ENCODE data around the gene ADNP2.

DNA sequence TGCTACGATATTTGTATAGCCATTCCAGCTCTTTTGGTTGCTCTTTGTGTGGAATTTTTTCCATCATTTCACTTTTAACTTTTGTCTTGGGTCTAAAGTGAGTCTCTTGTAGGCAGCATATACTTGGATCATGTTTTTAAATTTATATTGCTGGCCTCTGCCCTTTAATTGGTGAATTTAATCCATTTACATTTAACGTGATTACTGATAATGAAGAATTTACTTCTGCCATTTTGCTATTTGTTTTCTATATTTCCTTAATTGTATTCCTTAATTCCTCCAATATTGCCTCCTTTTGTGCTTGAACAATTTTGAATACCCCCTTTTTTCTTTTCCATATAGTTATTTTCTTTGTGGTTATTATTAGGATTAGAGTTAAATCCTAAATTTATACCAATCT is 21.0 kb upstream of the ADNP2 start:
- TF ChIP-seq CTCF (conservative IDR thresholded peaks at IDR 0.05; ENCODE audit: low read depth in 2 of 2) (no peak), POLR2AphosphoS5 (IDR thresholded peaks at IDR 0.05; ENCODE audit: low read depth) (no peak), EZH2 (IDR thresholded peaks at IDR 0.05; ENCODE audit: low read depth, unreplicated experiment) (no peak), CREB1 (CRISPR knock-in tag; IDR thresholded peaks at IDR 0.05; ENCODE audit: low read depth) (no peak), EZH2phosphoT487 (IDR thresholded peaks at IDR 0.05; ENCODE audit: unreplicated experiment) (no peak), JUNB (IDR thresholded peaks at IDR 0.05; ENCODE audit: unreplicated experiment) (no peak), NANOG (IDR thresholded peaks at IDR 0.05; ENCODE audit: borderline replicate concordance) (no peak), REST (IDR thresholded peaks at IDR 0.05; ENCODE audit: unreplicated experiment) (no peak), ZNF114 (CRISPR knock-in tag; IDR thresholded peaks at IDR 0.05) (no peak)
- TF ChIP-seq, protein P1, sequence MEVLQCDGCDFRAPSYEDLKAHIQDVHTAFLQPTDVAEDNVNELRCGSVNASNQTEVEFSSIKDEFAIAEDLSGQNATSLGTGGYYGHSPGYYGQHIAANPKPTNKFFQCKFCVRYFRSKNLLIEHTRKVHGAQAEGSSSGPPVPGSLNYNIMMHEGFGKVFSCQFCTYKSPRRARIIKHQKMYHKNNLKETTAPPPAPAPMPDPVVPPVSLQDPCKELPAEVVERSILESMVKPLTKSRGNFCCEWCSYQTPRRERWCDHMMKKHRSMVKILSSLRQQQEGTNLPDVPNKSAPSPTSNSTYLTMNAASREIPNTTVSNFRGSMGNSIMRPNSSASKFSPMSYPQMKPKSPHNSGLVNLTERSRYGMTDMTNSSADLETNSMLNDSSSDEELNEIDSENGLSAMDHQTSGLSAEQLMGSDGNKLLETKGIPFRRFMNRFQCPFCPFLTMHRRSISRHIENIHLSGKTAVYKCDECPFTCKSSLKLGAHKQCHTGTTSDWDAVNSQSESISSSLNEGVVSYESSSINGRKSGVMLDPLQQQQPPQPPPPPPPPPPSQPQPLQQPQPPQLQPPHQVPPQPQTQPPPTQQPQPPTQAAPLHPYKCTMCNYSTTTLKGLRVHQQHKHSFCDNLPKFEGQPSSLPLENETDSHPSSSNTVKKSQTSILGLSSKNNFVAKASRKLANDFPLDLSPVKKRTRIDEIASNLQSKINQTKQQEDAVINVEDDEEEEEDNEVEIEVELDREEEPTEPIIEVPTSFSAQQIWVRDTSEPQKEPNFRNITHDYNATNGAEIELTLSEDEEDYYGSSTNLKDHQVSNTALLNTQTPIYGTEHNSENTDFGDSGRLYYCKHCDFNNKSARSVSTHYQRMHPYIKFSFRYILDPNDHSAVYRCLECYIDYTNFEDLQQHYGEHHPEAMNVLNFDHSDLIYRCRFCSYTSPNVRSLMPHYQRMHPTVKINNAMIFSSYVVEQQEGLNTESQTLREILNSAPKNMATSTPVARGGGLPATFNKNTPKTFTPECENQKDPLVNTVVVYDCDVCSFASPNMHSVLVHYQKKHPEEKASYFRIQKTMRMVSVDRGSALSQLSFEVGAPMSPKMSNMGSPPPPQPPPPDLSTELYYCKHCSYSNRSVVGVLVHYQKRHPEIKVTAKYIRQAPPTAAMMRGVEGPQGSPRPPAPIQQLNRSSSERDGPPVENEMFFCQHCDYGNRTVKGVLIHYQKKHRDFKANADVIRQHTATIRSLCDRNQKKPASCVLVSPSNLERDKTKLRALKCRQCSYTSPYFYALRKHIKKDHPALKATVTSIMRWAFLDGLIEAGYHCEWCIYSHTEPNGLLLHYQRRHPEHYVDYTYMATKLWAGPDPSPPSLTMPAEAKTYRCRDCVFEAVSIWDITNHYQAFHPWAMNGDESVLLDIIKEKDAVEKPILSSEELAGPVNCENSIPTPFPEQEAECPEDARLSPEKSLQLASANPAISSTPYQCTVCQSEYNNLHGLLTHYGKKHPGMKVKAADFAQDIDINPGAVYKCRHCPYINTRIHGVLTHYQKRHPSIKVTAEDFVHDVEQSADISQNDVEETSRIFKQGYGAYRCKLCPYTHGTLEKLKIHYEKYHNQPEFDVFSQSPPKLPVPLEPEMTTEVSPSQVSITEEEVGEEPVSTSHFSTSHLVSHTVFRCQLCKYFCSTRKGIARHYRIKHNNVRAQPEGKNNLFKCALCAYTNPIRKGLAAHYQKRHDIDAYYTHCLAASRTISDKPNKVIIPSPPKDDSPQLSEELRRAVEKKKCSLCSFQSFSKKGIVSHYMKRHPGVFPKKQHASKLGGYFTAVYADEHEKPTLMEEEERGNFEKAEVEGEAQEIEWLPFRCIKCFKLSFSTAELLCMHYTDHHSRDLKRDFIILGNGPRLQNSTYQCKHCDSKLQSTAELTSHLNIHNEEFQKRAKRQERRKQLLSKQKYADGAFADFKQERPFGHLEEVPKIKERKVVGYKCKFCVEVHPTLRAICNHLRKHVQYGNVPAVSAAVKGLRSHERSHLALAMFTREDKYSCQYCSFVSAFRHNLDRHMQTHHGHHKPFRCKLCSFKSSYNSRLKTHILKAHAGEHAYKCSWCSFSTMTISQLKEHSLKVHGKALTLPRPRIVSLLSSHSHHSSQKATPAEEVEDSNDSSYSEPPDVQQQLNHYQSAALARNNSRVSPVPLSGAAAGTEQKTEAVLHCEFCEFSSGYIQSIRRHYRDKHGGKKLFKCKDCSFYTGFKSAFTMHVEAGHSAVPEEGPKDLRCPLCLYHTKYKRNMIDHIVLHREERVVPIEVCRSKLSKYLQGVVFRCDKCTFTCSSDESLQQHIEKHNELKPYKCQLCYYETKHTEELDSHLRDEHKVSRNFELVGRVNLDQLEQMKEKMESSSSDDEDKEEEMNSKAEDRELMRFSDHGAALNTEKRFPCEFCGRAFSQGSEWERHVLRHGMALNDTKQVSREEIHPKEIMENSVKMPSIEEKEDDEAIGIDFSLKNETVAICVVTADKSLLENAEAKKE (CRISPR knock-in tag; IDR thresholded peaks at IDR 0.05), result no peak

All from GM23338 (cell line).